HG03135 (cell line): ENCODE measurements around the gene ZBTB32.
A peak's percentile ranks its signal among the peaks of the same experiment; 100 is the strongest.

ENCODE experiments used
- ATAC-seq: cut with Tn5 transposase; IDR thresholded peaks from one replicate; pipeline ENCODE4 v1.9.1; 2021; ENCODE audit warnings: mild to moderate bottlenecking, moderate library complexity; ENCODE audit not compliant: unreplicated experiment

The ZBTB32 gene

GRCh38 chr19:35693835-35694599 lies 10.3 kb upstream of the ZBTB32 start:
- peak; percentile 67 for ATAC-seq

DNA sequence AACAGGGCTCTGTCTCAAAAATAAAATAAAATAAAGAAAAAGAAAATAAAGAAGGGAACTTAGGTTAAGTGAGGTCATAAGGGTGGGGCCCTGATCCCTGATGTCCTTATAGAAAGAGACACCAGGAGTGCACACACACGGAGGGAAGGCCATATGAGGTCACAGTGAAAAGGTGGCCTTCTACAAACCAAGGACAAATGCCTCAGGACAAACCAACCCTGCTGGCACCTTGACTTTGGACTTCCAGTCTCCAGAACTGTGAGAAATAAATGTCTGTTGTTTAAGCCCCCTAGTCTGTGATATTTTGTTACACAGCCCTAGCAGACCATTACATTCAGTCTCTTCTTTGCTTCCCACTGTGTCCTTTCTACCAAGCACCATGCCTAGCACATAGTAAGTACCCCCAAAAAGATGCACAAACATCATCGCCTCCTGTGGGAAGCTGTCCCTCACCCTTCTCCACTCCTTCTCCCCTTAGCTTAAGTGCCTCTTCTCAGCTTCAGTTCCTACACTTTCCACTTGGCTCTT lies 8.4 kb upstream of the ZBTB32 start:
- ATAC-seq, result no peak

GRCh38 chr19:35696835-35697234 lies 7.5 kb upstream of the ZBTB32 start:
- no peak for ATAC-seq

DNA sequence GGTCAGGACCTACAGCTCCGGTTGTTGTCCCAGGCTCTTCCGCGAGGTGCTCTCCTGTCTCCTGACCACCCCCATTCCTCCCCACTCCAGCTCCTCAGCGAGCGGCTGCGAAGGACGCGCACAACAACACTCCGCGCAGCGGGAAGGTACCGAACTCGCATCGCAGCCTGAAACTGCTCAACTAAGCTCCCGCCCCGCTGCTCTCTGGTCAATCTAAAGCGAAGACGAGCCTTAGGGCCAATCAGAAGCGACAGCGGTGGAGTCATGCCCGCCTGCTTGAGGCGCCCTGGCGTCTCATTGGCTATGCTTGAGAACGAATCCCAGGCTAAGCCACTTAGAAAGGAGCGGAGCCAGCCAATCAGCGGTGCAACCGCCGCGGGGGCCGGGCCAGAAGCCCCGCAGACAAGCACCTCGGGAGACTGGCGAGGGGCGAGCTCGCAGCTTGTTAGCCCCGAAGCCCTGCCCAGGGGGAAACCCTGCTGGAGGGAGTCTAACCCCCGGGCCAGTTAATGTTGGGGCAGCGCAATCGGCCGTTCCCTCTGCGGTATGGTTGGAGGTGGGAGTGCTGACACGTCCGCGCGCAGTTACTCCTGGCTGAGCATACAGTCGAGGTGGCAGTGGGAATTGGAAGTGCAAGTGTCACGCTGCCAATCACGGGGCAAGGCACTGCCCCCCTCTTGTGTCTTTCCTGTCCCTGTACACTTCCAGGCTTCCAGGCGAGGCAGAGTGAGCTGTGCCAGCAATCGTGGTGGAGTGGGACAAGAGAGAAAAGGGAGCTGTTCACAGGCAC lies 1.9 kb upstream of the ZBTB32 start:
- ATAC-seq, result peak; percentile 95

DNA sequence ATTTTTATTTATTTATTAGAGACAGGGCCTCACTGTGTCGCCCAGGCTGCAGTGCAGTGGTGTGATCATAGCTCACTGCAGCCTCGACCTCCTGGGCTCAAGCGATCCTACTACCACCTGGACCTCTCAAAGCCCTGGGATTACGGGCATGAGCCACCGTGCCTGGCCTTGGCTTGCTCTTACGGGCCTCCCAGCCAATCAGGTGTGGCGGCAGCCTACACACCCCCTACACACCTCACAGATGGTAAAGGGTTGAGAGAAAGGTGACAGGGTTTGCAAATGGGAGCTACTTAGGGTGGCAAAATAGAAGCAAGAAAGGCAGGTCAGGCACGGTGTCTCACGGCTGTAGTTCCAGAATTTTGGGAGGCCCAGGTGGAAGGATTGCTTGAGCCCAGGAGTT lies 1.0 kb upstream of the ZBTB32 start:
- ATAC-seq, result no peak

- ATAC-seq, result no peak
Measured at GRCh38 chr19:35708391-35708790, 4.0 kb downstream of the ZBTB32 start.

- ATAC-seq, result peak; percentile 35
Measured at GRCh38 chr19:35710784-35711723, 6.7 kb downstream of the ZBTB32 start.

- no peak for ATAC-seq
Measured at GRCh38 chr19:35712567-35713505, 8.5 kb downstream of the ZBTB32 start.

- no peak for ATAC-seq
Measured at GRCh38 chr19:35713506-35713850, 9.1 kb downstream of the ZBTB32 start.

GRCh38 chr19:35713904-35714495 lies 9.6 kb downstream of the ZBTB32 start:
- ATAC-seq, result no peak

GRCh38 chr19:35714601-35715354 lies 10.4 kb downstream of the ZBTB32 start:
- no peak for ATAC-seq

DNA sequence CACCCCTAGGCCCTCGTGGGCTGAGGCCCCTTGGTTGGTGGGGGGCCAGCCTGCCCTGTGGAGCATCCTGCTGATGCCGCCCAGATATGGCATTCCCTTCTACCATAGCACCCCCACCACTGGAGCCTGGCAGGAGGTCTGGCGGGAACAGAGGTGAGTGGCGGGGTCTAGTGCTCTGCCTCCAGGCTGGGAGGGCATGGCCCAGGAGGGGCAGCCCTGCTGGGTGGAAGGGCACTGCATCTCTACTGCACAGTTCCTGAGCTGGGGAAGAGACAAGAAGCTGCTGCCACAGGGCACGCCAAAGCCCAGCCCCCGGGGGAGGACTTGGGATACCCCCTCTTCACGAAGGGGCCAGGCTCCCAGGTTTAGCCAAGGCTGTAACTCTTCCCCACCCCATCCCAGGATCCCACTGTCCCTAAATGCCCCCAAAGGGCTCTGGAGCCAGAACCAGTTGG lies 11.0 kb downstream of the ZBTB32 start:
- no peak for ATAC-seq

GRCh38 chr19:35715981-35716800 lies 11.8 kb downstream of the ZBTB32 start:
- ATAC-seq, result peak; percentile 4

- ATAC-seq, result peak; percentile 61
Measured at GRCh38 chr19:35716801-35717664, 12.7 kb downstream of the ZBTB32 start.

- no peak for ATAC-seq
Measured at GRCh38 chr19:35717665-35718344, 13.4 kb downstream of the ZBTB32 start, which contains the start of gene KMT2B. Gene KMT2B (plus strand): TSS chr19:35718003. CDS start chr19:35718019, 16 bp downstream.

DNA sequence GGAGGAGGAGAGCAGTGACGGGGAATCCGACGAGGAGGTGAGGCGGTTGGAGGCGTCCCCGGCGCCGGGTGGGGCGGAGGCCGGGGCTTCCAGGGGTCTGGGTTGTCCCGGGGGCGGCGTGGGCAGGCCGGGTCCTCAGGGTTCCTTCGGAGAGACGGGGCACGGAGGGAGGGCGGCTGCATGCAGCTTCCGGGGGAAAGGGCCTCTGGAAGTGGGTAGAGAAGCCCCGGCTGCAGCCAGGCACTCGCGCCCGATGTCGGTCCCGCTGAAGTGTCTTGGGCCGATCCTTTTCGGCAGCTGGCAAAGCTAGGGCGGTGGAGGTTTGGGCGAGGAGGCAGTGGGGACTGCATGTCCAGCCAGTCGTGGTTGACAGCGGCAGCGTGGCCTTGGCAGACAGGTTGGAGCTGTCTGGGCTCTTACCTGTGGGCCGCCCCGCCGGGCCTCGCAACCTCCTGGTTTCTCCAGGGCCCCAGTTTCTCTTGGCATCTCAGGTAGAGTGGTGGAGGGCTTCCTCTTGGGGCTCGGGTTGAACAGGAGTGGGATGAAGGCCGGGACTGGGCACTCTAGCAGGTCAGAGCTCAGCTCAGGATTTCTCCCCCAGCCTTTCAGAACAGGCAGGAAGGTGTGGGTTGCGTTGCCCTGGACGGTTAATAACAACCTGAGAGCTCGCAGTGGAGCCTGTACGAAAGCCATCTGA lies 14.1 kb downstream of the ZBTB32 start:
- ATAC-seq, result no peak
